GM19043 (cell line): ENCODE measurements around the gene NPB.

ENCODE experiments used
- ATAC-seq: cut with Tn5 transposase; IDR thresholded peaks from one replicate; pipeline ENCODE4 v1.9.1; 2021; ENCODE audit warnings: low read depth; ENCODE audit not compliant: unreplicated experiment

The NPB gene

GRCh38 chr17:81869221-81870130 is 32.6 kb upstream of the NPB start:
- no peak for ATAC-seq

- no peak for ATAC-seq
Measured at GRCh38 chr17:81870131-81870980, 31.7 kb upstream of the NPB start.

- ATAC-seq = no peak
Measured at GRCh38 chr17:81870981-81871386, 31.1 kb upstream of the NPB start, which contains the start of gene ARHGDIA. ARHGDIA (minus strand) TSS chr17:81871337; CDS start chr17:81869930, 1,407 bp downstream.

GRCh38 chr17:81871387-81872230 is 30.4 kb upstream of the NPB start:
- ATAC-seq = no peak

GRCh38 chr17:81877569-81877968 is 24.5 kb upstream of the NPB start:
- ATAC-seq = no peak

- ATAC-seq = no peak
Measured at GRCh38 chr17:81878294-81878693, 23.7 kb upstream of the NPB start.

- no peak for ATAC-seq
Measured at GRCh38 chr17:81879121-81879520, 22.9 kb upstream of the NPB start.

- ATAC-seq = no peak
Measured at GRCh38 chr17:81884520-81884919, 17.5 kb upstream of the NPB start.

GRCh38 chr17:81884968-81885367 is 17.1 kb upstream of the NPB start:
- no peak for ATAC-seq

GRCh38 chr17:81885454-81885853 is 16.6 kb upstream of the NPB start:
- no peak for ATAC-seq

- ATAC-seq = no peak
Measured at GRCh38 chr17:81885869-81886548, 16.0 kb upstream of the NPB start.

- ATAC-seq = no peak
Measured at GRCh38 chr17:81888105-81888987, 13.7 kb upstream of the NPB start.

- no peak for ATAC-seq
Measured at GRCh38 chr17:81888988-81889595, 12.9 kb upstream of the NPB start.

GRCh38 chr17:81889602-81890001 is 12.4 kb upstream of the NPB start:
- no peak for ATAC-seq

- ATAC-seq = no peak
Measured at GRCh38 chr17:81890447-81891302, 11.4 kb upstream of the NPB start.

- peak; percentile 2 for ATAC-seq
Measured at GRCh38 chr17:81891303-81891552, 10.8 kb upstream of the NPB start.

- no peak for ATAC-seq
Measured at GRCh38 chr17:81895400-81895799, 6.6 kb upstream of the NPB start.
